ENCODE results near the gene FAIM2. TPM values are rescaled to one million over a fixed set of nuclear protein-coding genes. Genes with fewer than 3 reads are reported as not detected.

The FAIM2 gene
- total RNA-seq, 1 donor from 2014 or later: not detected

DNA sequence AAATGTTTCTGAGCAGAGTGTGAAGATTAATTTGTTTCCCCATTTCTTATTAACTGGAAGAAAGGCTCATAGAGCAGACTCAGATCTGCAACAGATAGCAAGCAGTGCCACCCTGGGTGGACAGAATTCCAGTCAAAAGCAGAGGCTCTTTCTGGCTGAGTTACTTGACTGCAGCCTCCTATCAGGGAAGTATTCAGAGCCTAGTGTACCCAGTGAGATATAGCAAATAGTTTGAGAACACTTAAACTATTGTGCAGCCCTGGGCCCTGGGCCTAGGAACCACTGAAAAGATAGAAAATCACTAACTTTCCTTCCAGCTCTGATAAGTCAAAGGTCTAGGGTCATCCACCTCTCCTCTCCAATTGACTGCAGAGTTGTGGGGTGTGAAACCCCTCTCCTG, 35.6 kb upstream of the FAIM2 start:
- POLR2A ChIA-PET: no interaction called here
- Mint-ChIP-seq H3K4me3 (no peak overlapping the region), H3K27me3 (peaks cover 13% of the 10 kb centered on the region), H3K27ac (no peak overlapping the region), H3K4me1 (peaks cover 8% of the 10 kb centered on the region), H3K36me3 (ENCODE audit: low read depth) (no peaks in the 10 kb centered on the region), H3K9me3 (no peaks in the 10 kb centered on the region)
- no peak for ATAC-seq (ENCODE audit: low read depth)
- TF ChIP-seq CTCF (IDR thresholded peaks at IDR 0.05): no peak
- intact Hi-C loops (cut with micrococcal nuclease): no loop called here
- CTCF ChIA-PET: no interaction called here
- DNase-seq: no peak

- Mint-ChIP-seq H3K27ac (no peak overlapping the region), H3K9me3 (no peaks in the 10 kb centered on the region), H3K4me3 (no peak overlapping the region), H3K4me1 (peaks cover 8% of the 10 kb centered on the region), H3K36me3 (ENCODE audit: low read depth) (no peaks in the 10 kb centered on the region), H3K27me3 (peaks cover 14% of the 10 kb centered on the region)
- CTCF ChIA-PET: interaction anchor here (1.2 kb wide), 1 partner anchor 8 kb away, joined by 4 read pairs; no protein-coding TSS in a partner anchor
- no peak for TF ChIP-seq CTCF (IDR thresholded peaks at IDR 0.05)
- no peak for ATAC-seq (ENCODE audit: low read depth)
- POLR2A ChIA-PET: no interaction called here
- intact Hi-C loops (cut with micrococcal nuclease): no loop called here
- DNase-seq: no peak
Measured at GRCh38 chr12:49937639-49938300, 34.1 kb upstream of the FAIM2 start.

DNA sequence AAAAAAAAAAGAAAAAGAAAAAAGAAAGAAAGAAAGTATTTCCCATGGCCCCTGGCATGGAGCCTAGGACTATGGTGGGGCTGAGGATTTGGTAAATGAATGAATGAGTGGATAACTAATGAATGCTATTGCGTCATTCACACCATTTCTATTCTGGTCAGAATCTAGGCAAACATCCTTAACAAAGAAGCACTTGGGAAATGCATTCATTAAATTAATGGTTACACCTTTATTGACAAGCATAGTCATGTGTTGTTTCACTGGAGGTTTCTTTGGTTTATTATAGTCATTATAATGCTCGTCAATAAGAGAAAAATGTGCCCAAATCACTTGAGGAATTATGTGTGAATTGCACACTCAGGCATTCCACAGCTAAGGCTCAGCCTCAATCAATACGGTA, 33.2 kb upstream of the FAIM2 start:
- ATAC-seq (ENCODE audit: low read depth) (no peak), DNase-seq (no peak)
- Mint-ChIP-seq H3K36me3 (ENCODE audit: low read depth) (no peaks in the 10 kb centered on the region), H3K27ac (no peak overlapping the region), H3K4me3 (no peak overlapping the region), H3K9me3 (no peaks in the 10 kb centered on the region), H3K4me1 (peaks cover 4% of the 10 kb centered on the region), H3K27me3 (peaks cover 14% of the 10 kb centered on the region)
- CTCF ChIA-PET: interaction anchor here (1.2 kb wide), 1 partner anchor 8 kb away, joined by 4 read pairs; no protein-coding TSS in a partner anchor
- POLR2A ChIA-PET: interaction anchor here (0.5 kb wide), 1 partner anchor 22 kb away, joined by 5 read pairs; no protein-coding TSS in a partner anchor
- TF ChIP-seq CTCF (IDR thresholded peaks at IDR 0.05): no peak
- intact Hi-C loops (cut with micrococcal nuclease): no loop called here

DNA sequence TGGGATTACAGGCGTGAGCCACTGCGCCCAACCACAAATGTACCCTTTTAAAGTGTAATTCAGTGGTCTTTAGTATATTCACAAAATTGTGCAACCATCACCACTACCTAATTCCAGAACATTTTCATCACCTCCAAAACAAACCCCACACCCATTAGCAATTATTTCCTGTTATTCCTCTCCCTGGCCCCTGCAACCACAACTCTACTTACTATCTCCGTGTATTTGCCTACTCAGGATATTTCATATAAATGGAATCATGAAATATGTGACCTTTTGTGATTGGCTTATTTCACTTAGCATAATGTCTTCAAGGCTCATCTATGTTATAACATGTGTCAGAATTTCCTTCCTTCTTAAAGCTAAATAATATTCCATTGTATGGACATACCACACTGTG, 30.8 kb upstream of the FAIM2 start:
- TF ChIP-seq CTCF (IDR thresholded peaks at IDR 0.05): no peak
- ATAC-seq (ENCODE audit: low read depth) (no peak), DNase-seq (no peak)
- intact Hi-C loops (cut with micrococcal nuclease): no loop called here
- no peaks in the 10 kb centered on the region for H3K4me1 Mint-ChIP-seq
- H3K9me3 Mint-ChIP-seq: no peaks in the 10 kb centered on the region
- no peaks in the 10 kb centered on the region for H3K36me3 Mint-ChIP-seq (ENCODE audit: low read depth)
- H3K27me3 Mint-ChIP-seq: peaks cover 17% of the 10 kb centered on the region
- POLR2A ChIA-PET: no interaction called here
- H3K27ac Mint-ChIP-seq: no peak overlapping the region
- CTCF ChIA-PET: no interaction called here
- no peak overlapping the region for H3K4me3 Mint-ChIP-seq

DNA sequence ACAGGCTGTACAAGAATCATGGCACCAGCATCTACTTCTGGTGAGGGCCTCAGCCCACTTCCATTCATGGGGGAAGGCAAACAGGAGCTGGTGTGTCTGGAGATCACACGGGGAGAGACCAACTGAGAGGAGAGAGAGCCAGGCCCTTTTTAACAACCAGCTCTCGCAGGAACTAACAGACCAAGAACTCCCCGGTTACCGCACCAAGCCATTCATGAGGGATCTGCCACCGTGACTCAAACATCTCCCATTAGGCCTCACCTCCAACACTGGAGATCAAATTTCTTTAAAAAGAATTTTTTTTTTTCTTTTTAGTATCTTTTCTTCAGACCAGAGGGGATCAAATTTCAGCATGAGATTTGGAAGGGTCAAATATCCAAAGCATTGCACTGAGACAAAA, 30.1 kb upstream of the FAIM2 start:
- ChIA-PET POLR2A (no interaction called here), CTCF (interaction anchor here (2.4 kb wide), 1 partner anchor 12 kb away, joined by 8 read pairs; no protein-coding TSS in a partner anchor)
- Mint-ChIP-seq H3K4me3 (no peak overlapping the region), H3K9me3 (no peaks in the 10 kb centered on the region), H3K4me1 (no peaks in the 10 kb centered on the region), H3K27ac (no peak overlapping the region), H3K27me3 (peaks cover 21% of the 10 kb centered on the region), H3K36me3 (ENCODE audit: low read depth) (no peaks in the 10 kb centered on the region)
- DNase-seq (no peak), ATAC-seq (ENCODE audit: low read depth) (no peak)
- TF ChIP-seq CTCF (IDR thresholded peaks at IDR 0.05): no peak
- intact Hi-C loops (cut with micrococcal nuclease): no loop called here
